ENCODE data around the gene LMNTD1.
A peak's percentile ranks its signal among the peaks of the same experiment; 100 is the strongest.

Gene LMNTD1

DNA sequence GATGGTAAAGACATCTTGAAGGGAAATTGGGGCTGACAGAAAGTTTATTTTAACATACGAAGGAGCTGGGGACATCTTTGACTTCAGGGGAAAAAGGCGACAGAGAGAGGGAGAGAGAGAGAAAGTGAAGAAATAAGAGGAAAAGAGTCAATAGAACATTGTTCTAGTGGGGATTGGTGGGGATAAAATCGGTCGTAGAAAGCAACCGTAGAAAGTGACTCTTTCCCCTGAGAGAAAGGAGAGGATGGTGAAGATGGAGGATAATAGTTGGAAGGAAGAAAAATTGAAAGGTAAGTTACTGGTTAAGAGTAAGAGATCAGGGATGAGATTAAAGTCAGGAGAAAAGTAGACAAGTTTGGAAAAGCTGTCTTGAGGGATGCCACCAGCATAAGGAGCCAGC, 75.9 kb downstream of the LMNTD1 start:
- H3K27ac ChIP-seq = no peak overlapping the region
- TF ChIP-seq Cebpa-rat (IDR thresholded peaks at IDR 0.05) = no peak
- H3K9me3 ChIP-seq (replicated peaks in 1 of 11) = no peaks in the 10 kb centered on the region
- H3K4me2 ChIP-seq = no peak overlapping the region
- no peaks in the 10 kb centered on the region for H3K36me3 ChIP-seq
- H3K4me1 ChIP-seq = no peaks in the 10 kb centered on the region
- no peaks in the 10 kb centered on the region for H4K20me1 ChIP-seq
- H3K9ac ChIP-seq = no peak overlapping the region
- no peak overlapping the region for H3K4me3 ChIP-seq
- no peaks in the 10 kb centered on the region for H3K27me3 ChIP-seq

DNA sequence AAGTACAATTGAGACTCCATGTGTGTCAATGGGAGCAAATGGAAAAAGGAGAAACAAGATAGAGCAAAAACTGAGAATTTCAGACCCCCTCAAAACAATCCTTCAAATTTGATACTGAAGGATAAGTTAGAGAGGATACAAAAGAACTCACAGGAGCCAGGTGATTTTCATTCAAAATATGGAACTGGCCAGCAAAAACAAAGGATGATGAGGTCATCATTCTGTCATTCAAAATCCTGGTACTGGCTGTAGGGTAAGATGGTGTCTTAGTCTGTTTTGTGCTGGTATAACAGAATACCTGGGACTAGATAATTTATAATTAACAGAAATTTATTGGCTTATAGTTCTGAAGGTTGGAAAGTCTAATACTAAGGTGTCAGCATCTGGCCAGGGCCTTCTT, 80.6 kb downstream of the LMNTD1 start:
- no peak for TF ChIP-seq Cebpa-rat (IDR thresholded peaks at IDR 0.05)
- H3K27me3 ChIP-seq = no peaks in the 10 kb centered on the region
- H4K20me1 ChIP-seq = no peaks in the 10 kb centered on the region
- no peaks in the 10 kb centered on the region for H3K9me3 ChIP-seq (replicated peaks in 1 of 11)
- no peak overlapping the region for H3K4me3 ChIP-seq
- no peak overlapping the region for H3K9ac ChIP-seq
- no peak overlapping the region for H3K27ac ChIP-seq
- H3K36me3 ChIP-seq = no peaks in the 10 kb centered on the region
- no peaks in the 10 kb centered on the region for H3K4me1 ChIP-seq
- H3K4me2 ChIP-seq = no peak overlapping the region

DNA sequence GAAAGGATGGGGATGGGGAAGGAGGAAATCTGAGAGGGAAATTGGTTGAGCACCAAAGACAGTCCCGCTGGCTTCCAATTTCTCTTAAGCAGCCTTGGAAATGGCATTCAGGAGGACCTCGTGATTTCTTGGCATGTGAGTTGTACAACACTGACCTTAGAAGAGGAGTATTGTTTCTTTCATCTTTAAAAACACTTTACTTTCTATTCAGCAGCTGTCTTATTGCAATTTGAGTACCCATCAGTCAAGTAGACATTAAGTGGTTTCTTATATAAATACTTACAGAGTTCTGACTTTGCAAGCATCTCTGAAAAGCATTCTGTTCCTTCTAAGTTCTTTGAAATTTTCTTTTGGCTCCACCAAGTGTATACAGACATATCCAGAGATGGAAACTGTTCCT, 83.2 kb downstream of the LMNTD1 start:
- Histone ChIP-seq H4K20me1 (no peaks in the 10 kb centered on the region), H3K36me3 (no peaks in the 10 kb centered on the region), H3K27ac (no peak overlapping the region), H3K27me3 (no peaks in the 10 kb centered on the region), H3K4me1 (no peaks in the 10 kb centered on the region), H3K4me2 (no peak overlapping the region), H3K4me3 (no peak overlapping the region), H3K9ac (no peak overlapping the region), H3K9me3 (replicated peaks in 1 of 11) (peaks cover 0 to 6% (median 0%) of the 10 kb centered on the region in 11 experiments; a peak in 1 of 22 replicates)
- no peak for TF ChIP-seq Cebpa-rat (IDR thresholded peaks at IDR 0.05)

DNA sequence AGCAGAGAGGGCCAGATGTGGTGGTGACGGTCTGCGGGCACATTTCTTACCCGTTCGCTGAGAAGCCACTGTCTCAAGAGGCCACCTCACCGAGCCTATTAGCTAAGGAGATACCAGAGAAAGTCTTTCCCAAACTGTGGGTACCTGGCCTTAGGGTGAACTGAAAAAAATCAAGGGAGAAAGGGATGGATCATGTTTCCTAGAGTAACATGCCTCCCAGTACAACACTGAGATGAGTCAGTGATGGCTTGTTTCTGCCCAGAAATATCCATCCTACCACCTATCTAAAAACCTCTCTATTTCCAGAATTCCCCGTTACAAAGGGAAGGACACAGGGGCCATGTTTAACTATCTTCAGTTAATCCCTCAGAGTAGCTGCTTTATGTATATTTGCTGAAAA, 83.7 kb downstream of the LMNTD1 start:
- H4K20me1 ChIP-seq = no peaks in the 10 kb centered on the region
- H3K4me3 ChIP-seq = no peak overlapping the region
- no peak overlapping the region for H3K4me2 ChIP-seq
- H3K27me3 ChIP-seq = no peaks in the 10 kb centered on the region
- H3K9me3 ChIP-seq (replicated peaks in 1 of 11) = peaks cover 0 to 6% (median 0%) of the 10 kb centered on the region in 11 experiments; a peak in 2 of 22 replicates
- no peak overlapping the region for H3K9ac ChIP-seq
- H3K4me1 ChIP-seq = no peaks in the 10 kb centered on the region
- H3K27ac ChIP-seq = no peak overlapping the region
- no peaks in the 10 kb centered on the region for H3K36me3 ChIP-seq
- TF ChIP-seq Cebpa-rat (IDR thresholded peaks at IDR 0.05) = no peak

DNA sequence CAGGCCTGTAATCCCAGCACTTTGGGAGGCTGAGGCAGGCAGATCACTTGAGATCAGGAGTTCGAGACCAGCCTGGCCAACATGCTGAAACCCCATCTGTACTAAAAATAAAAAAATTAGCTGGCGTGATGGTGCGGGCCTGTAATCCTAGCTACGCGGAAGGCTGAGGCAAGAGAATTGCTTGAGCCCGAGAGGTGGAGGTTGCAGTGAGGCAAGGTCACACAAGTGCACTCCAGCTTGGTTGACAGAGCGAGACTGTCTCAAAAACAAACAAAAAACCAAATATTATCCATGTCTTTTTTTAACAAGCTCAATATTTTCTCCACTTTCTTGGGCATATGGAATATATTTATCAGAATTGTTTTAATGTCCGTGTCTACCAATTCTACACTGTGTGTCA, 89.6 kb downstream of the LMNTD1 start:
- no peaks in the 10 kb centered on the region for H3K36me3 ChIP-seq
- no peaks in the 10 kb centered on the region for H4K20me1 ChIP-seq
- no peaks in the 10 kb centered on the region for H3K27me3 ChIP-seq
- peaks cover 0 to 6% (median 0%) of the 10 kb centered on the region in 11 experiments; a peak in 2 of 22 replicates for H3K9me3 ChIP-seq (replicated peaks in 1 of 11)
- H3K4me3 ChIP-seq = no peak overlapping the region
- H3K27ac ChIP-seq = no peak overlapping the region
- no peak for TF ChIP-seq Cebpa-rat (IDR thresholded peaks at IDR 0.05)
- no peak overlapping the region for H3K9ac ChIP-seq
- H3K4me2 ChIP-seq = no peak overlapping the region
- peaks cover 16 to 19% (median 18%) of the 10 kb centered on the region in 10 experiments for H3K4me1 ChIP-seq

DNA sequence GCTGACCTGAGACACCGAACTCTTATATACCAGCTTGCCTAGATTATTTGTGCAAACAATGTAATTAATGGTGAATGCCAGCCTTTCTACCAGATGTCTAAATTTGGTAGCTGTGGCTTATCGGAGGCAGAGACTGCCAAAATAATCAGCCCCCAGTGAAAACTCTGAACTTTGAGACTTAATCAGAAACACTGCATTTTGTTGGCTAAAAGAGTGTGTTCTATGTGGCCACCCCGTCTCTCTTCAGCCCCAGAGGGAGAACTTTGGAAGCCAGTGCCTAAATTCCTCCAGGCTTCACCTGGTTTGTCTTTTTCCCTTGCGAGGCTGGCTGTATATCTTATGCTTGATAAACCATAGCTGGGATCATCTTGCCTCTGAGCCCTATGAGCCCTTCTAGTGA, 90.1 kb downstream of the LMNTD1 start:
- H3K9ac ChIP-seq = no peak overlapping the region
- H3K27ac ChIP-seq = no peak overlapping the region
- no peak overlapping the region for H3K4me3 ChIP-seq
- no peaks in the 10 kb centered on the region for H4K20me1 ChIP-seq
- no peak overlapping the region for H3K4me2 ChIP-seq
- H3K27me3 ChIP-seq = no peaks in the 10 kb centered on the region
- H3K4me1 ChIP-seq = peaks cover 21 to 24% (median 23%) of the 10 kb centered on the region in 10 experiments
- peaks cover 0 to 6% (median 0%) of the 10 kb centered on the region in 11 experiments; a peak in 2 of 22 replicates for H3K9me3 ChIP-seq (replicated peaks in 1 of 11)
- no peak for TF ChIP-seq Cebpa-rat (IDR thresholded peaks at IDR 0.05)
- H3K36me3 ChIP-seq = no peaks in the 10 kb centered on the region

DNA sequence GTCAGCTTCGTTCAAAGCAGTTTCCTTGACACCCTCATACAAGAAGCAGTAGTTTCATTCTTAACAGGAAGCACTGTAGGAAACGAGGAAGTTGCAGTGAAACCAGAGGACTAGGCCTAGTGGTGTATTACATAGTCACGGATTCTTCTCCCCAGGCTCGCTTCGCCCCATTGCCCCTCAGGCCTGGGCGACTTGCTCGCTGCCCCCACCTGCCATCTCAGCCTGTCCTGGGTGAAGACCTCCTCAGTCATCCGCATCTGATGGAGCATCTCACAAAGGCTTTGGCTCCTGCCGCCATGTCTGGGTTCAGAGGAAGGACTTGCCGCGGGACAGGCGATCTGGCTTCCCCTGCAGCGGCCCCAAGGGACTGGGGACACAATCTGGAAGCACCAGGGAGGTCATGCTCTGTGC, 93.5 kb downstream of the LMNTD1 start:
- H3K36me3 ChIP-seq = no peaks in the 10 kb centered on the region
- H3K9ac ChIP-seq = peak overlapping the region; percentile 56 to 74 (median 70)
- TF ChIP-seq Cebpa-rat (IDR thresholded peaks at IDR 0.05) = peak in 1 of 11 experiments; percentile 67; a peak in 2 of 22 replicates
- H3K27me3 ChIP-seq = no peaks in the 10 kb centered on the region
- H3K27ac ChIP-seq = peak overlapping the region; percentile 73 to 87 (median 80)
- H3K4me3 ChIP-seq = peak overlapping the region in 9 of 10 experiments; percentile 6 to 56 (median 37); a peak in 13 of 20 replicates
- peak overlapping the region; percentile 65 to 89 (median 74) for H3K4me2 ChIP-seq
- H3K4me1 ChIP-seq = peaks cover 21 to 25% (median 24%) of the 10 kb centered on the region in 10 experiments
- peaks cover 0 to 8% (median 0%) of the 10 kb centered on the region in 11 experiments; a peak in 10 of 22 replicates for H3K9me3 ChIP-seq (replicated peaks in 1 of 11)
- no peaks in the 10 kb centered on the region for H4K20me1 ChIP-seq

DNA sequence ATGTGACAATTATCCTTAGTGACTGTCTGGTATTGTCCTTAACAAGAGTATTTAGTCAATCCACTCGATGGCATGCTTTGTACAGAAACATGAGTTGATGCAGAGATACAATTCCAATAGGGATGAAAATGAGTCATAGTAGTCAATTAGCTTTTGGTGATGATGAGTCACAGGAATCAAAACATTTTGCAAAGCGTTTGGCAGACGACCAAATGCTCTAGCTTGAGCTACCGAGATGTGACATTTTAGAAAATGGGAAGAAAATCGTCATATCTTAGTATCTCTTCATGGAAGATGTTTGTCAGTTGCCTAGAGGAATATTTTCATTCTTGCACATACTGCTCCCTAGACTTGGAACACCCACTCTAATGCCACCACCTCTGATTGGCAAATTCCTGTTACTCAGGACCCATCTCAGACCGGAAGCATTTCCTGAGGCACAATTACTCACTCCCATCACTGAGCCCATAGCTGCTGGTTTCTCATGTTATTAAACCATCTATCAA, 95.0 kb downstream of the LMNTD1 start:
- no peak for TF ChIP-seq Cebpa-rat (IDR thresholded peaks at IDR 0.05)
- peak overlapping the region in 1 of 11 experiments; percentile 85; a peak in 2 of 22 replicates for H3K27ac ChIP-seq
- H3K9me3 ChIP-seq (replicated peaks in 1 of 11) = peaks cover 0 to 16% (median 3%) of the 10 kb centered on the region in 11 experiments; a peak in 11 of 22 replicates
- no peaks in the 10 kb centered on the region for H3K36me3 ChIP-seq
- H3K4me3 ChIP-seq = no peak overlapping the region
- H3K9ac ChIP-seq = no peak overlapping the region
- H4K20me1 ChIP-seq = no peaks in the 10 kb centered on the region
- peaks cover 21 to 25% (median 24%) of the 10 kb centered on the region in 10 experiments for H3K4me1 ChIP-seq
- H3K27me3 ChIP-seq = no peaks in the 10 kb centered on the region
- H3K4me2 ChIP-seq = peak overlapping the region in 8 of 11 experiments; percentile 48 to 84 (median 70); a peak in 11 of 22 replicates

DNA sequence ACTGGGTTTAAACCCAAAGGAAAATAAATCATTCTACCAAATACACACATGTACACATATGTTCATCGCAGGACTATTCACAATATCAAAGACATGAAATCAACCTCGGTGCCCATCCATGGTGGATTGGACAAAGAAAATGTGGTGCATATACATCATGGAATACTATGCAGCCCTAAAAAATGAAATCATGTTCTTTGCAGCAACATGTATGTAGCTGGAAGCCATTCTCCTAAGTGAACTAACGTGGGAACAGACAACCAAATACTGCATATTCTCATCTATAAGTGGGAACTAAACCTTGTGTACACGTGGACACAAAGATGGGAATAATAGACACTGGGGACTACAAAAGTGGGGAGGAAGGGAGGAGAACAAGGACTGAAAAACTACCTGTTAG, 96.6 kb downstream of the LMNTD1 start:
- Histone ChIP-seq H3K27ac (no peak overlapping the region), H3K4me1 (peaks cover 21 to 25% (median 24%) of the 10 kb centered on the region in 10 experiments), H3K9ac (no peak overlapping the region), H3K4me2 (no peak overlapping the region), H3K4me3 (no peak overlapping the region), H3K36me3 (no peaks in the 10 kb centered on the region), H3K27me3 (no peaks in the 10 kb centered on the region), H3K9me3 (replicated peaks in 1 of 11) (peaks cover 0 to 29% (median 11%) of the 10 kb centered on the region in 11 experiments; a peak in 13 of 22 replicates), H4K20me1 (no peaks in the 10 kb centered on the region)
- no peak for TF ChIP-seq Cebpa-rat (IDR thresholded peaks at IDR 0.05)

DNA sequence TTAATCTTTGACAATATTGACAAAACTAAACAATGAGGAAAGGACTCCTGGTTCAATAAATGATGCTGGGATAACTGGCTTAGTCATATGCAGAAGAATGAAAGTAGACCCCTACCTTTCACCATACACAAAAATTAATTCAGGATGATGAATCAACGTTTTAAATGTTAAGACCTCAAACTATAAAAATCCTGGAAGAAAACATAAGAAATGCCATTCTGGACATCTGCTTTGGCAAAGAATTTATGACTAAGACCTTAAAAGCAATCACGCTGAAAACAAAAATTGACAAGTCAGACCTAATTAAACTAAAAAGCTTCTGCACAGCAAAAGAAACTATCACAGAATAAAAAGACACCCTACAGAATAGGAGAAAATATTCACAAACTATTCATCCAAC, 97.4 kb downstream of the LMNTD1 start:
- Histone ChIP-seq H4K20me1 (no peaks in the 10 kb centered on the region), H3K4me1 (peaks cover 21 to 25% (median 24%) of the 10 kb centered on the region in 10 experiments), H3K4me2 (no peak overlapping the region), H3K27me3 (no peaks in the 10 kb centered on the region), H3K4me3 (no peak overlapping the region), H3K27ac (no peak overlapping the region), H3K9me3 (replicated peaks in 1 of 11) (peaks cover 0 to 29% (median 11%) of the 10 kb centered on the region in 11 experiments; a peak in 13 of 22 replicates), H3K9ac (no peak overlapping the region), H3K36me3 (no peaks in the 10 kb centered on the region)
- TF ChIP-seq Cebpa-rat (IDR thresholded peaks at IDR 0.05) = no peak
